Lower lobe of right lung (tissue), 2 donors: ENCODE data around the gene AQP12A. TPM values are rescaled to one million over a fixed set of nuclear protein-coding genes. Genes with fewer than 3 reads are reported as not detected.
"Not testable (repeated sequence)": the region's sequence is repeated elsewhere in the genome, so short reads cannot be mapped to it uniquely, and the experiment has no call there.

Experiments used
- ATAC-seq, 2 donors: fragments of 200-7000 bp; cut with Tn5 transposase; one replicate each; pipeline ENCODE4 v1.9.1; 2020 to 2022; ENCODE audit warnings: mild to moderate bottlenecking in 2 of 2, moderate library complexity in 2 of 2
- DNase-seq: peaks from one replicate; pipeline ENCODE4 v3.0.0-alpha.2; 2020
- H3K27ac ChIP-seq: fragments of 200-600 bp; one replicate; pipeline ENCODE4 v1.8.0; 2022
- H3K27me3 ChIP-seq: fragments of 200-600 bp; one replicate; pipeline ENCODE4 v1.8.0; 2022; ENCODE audit warnings: low read depth
- H3K36me3 ChIP-seq: fragments of 200-600 bp; one replicate; pipeline ENCODE4 v1.8.0; 2022; ENCODE audit warnings: mild to moderate bottlenecking
- H3K4me1 ChIP-seq: fragments of 200-600 bp; one replicate; pipeline ENCODE4 v1.8.0; 2022
- H3K4me3 ChIP-seq: fragments of 200-600 bp; one replicate; pipeline ENCODE4 v1.8.0; 2022; ENCODE audit warnings: mild to moderate bottlenecking
- H3K9me3 ChIP-seq: fragments of 200-600 bp; one replicate; pipeline ENCODE4 v1.8.0; 2022
- CTCF ChIP-seq: fragments of 200-600 bp; IDR thresholded peaks from one replicate; pipeline ENCODE4 v1.8.0; 2022; ENCODE audit warnings: antibody characterized with exemption, mild to moderate bottlenecking
- intact Hi-C: fragments of 100-400 bp; cut with DNase I; formaldehyde crosslinking; loops from one replicate; pipeline ENCODE4 v1.11.0; 2022
- total RNA-seq: library from RNA; stranded (reverse); fragmentation: NEBNext Ultra II Directional; extraction: Animal tissue kit (Norgen Biotek cat#: 25700); gene quantifications from one replicate; pipeline ENCODE4 v1.2.1, GENCODE V29; 2021
- donor health status: DM: no; HTN: yes; CAD: no; lungs with severe emphysema.

Gene AQP12A
- total RNA-seq, 1 donor from 2014 or later = not detected

GRCh38 chr2:240670402-240670801 is 21.3 kb upstream of the AQP12A start:
- Histone ChIP-seq H3K4me3 (no peak overlapping the region), H3K9me3 (no peaks in the 10 kb centered on the region), H3K4me1 (no peaks in the 10 kb centered on the region), H3K27ac (no peak overlapping the region), H3K36me3 (no peaks in the 10 kb centered on the region), H3K27me3 (peaks cover 21% of the 10 kb centered on the region)
- intact Hi-C loops = no loop called here
- DNase-seq (no peak), ATAC-seq (no peak)
- TF ChIP-seq CTCF = no peak

GRCh38 chr2:240670950-240671349 is 20.7 kb upstream of the AQP12A start:
- H3K9me3 ChIP-seq = no peaks in the 10 kb centered on the region
- H3K36me3 ChIP-seq = no peaks in the 10 kb centered on the region
- no peak for DNase-seq
- TF ChIP-seq CTCF = no peak
- peaks cover 21% of the 10 kb centered on the region for H3K27me3 ChIP-seq
- H3K4me3 ChIP-seq = no peak overlapping the region
- H3K4me1 ChIP-seq = no peaks in the 10 kb centered on the region
- intact Hi-C loops = no loop called here
- H3K27ac ChIP-seq = no peak overlapping the region
- ATAC-seq = no peak

- no peak overlapping the region for H3K4me3 ChIP-seq
- peaks cover 21% of the 10 kb centered on the region for H3K27me3 ChIP-seq
- H3K36me3 ChIP-seq = no peaks in the 10 kb centered on the region
- H3K4me1 ChIP-seq = no peaks in the 10 kb centered on the region
- DNase-seq (no peak), ATAC-seq (no peak)
- no peak for TF ChIP-seq CTCF
- no peak overlapping the region for H3K27ac ChIP-seq
- intact Hi-C loops = no loop called here
- H3K9me3 ChIP-seq = no peaks in the 10 kb centered on the region
Measured at GRCh38 chr2:240672076-240672700, 19.5 kb upstream of the AQP12A start.

GRCh38 chr2:240672701-240673190 is 18.9 kb upstream of the AQP12A start:
- no peak overlapping the region for H3K27ac ChIP-seq
- no peaks in the 10 kb centered on the region for H3K9me3 ChIP-seq
- intact Hi-C loops = no loop called here
- H3K4me1 ChIP-seq = no peaks in the 10 kb centered on the region
- H3K36me3 ChIP-seq = no peaks in the 10 kb centered on the region
- no peak for ATAC-seq
- no peak for DNase-seq
- no peak overlapping the region for H3K4me3 ChIP-seq
- peaks cover 17% of the 10 kb centered on the region for H3K27me3 ChIP-seq
- TF ChIP-seq CTCF = no peak

- intact Hi-C loops, ATAC-seq: not testable (repeated sequence)
Measured at GRCh38 chr2:240674461-240675184, 17.0 kb upstream of the AQP12A start.

GRCh38 chr2:240675345-240675744 is 16.3 kb upstream of the AQP12A start:
- peak; percentile 36 to 56 for ATAC-seq
- H3K36me3 ChIP-seq, H3K9me3 ChIP-seq, H3K4me3 ChIP-seq, H3K27ac ChIP-seq, DNase-seq, intact Hi-C loops, H3K4me1 ChIP-seq: not testable (repeated sequence)
- peaks cover 16% of the 10 kb centered on the region for H3K27me3 ChIP-seq

More at GRCh38 chr2:240674461-240675184, 17.0 kb upstream of the AQP12A start:
- H3K4me1 ChIP-seq, H3K4me3 ChIP-seq, DNase-seq, H3K27ac ChIP-seq, H3K9me3 ChIP-seq, H3K36me3 ChIP-seq: not testable (repeated sequence)
- peaks cover 16% of the 10 kb centered on the region for H3K27me3 ChIP-seq

- H3K4me1 ChIP-seq, H3K36me3 ChIP-seq, DNase-seq, H3K4me3 ChIP-seq, ATAC-seq, intact Hi-C loops, H3K27me3 ChIP-seq, H3K27ac ChIP-seq, H3K9me3 ChIP-seq: not testable (repeated sequence)
Measured at GRCh38 chr2:240678043-240678442, 13.6 kb upstream of the AQP12A start.

- ATAC-seq, H3K9me3 ChIP-seq, H3K27me3 ChIP-seq, H3K4me3 ChIP-seq, intact Hi-C loops, H3K4me1 ChIP-seq, H3K36me3 ChIP-seq, H3K27ac ChIP-seq, DNase-seq: not testable (repeated sequence)
Measured at GRCh38 chr2:240678909-240679308, 12.8 kb upstream of the AQP12A start.

GRCh38 chr2:240680185-240680584 is 11.5 kb upstream of the AQP12A start:
- H3K9me3 ChIP-seq, DNase-seq, ATAC-seq, H3K4me3 ChIP-seq, H3K27ac ChIP-seq, H3K4me1 ChIP-seq, H3K36me3 ChIP-seq, intact Hi-C loops, H3K27me3 ChIP-seq: not testable (repeated sequence)
